ENCODE results near the gene MEX3A. TPM values are rescaled to one million over a fixed set of nuclear protein-coding genes. Genes with fewer than 3 reads are reported as not detected.
A peak's percentile ranks its signal among the peaks of the same experiment; 100 is the strongest.

The MEX3A gene
- total and polyA plus RNA-seq, 2 of the 8 experiments (the other 6 are each of a cell fraction or from before 2014, with no cell fraction given): 34.1 to 52.4 TPM

GRCh38 chr1:156052862-156053767 lies 29.1 kb downstream of the MEX3A start (continued):
- TF ChIP-seq CEBPB (IDR thresholded peaks at IDR 0.05; ENCODE audit: low read depth, low read length): no peak
- no peak for TF ChIP-seq CHD1 (IDR thresholded peaks at IDR 0.05; ENCODE audit: low read depth, low read length)
- TF ChIP-seq MAFK (IDR thresholded peaks at IDR 0.05; ENCODE audit: low read depth, low read length): no peak
- TF ChIP-seq CBX5 (IDR thresholded peaks at IDR 0.05; ENCODE audit: low read depth, low read length): no peak
- TF ChIP-seq SP2 (IDR thresholded peaks at IDR 0.05; ENCODE audit: low read length): no peak
- no peak for TF ChIP-seq KDM4A (IDR thresholded peaks at IDR 0.05; ENCODE audit: low read depth, low read length, severe bottlenecking)
- peak in 1 of 2 experiments; percentile 21; a peak in 1 of 3 replicates for TF ChIP-seq POLR2A (IDR thresholded peaks at IDR 0.05; ENCODE audit: control extremely low read depth in 1 of 2, low read depth in 2 of 2, low read length in 2 of 2)
- TF ChIP-seq HDAC6 (IDR thresholded peaks at IDR 0.05; ENCODE audit: low read depth, low read length): no peak
- TF ChIP-seq TBP (IDR thresholded peaks at IDR 0.05; ENCODE audit: low read depth, low read length): no peak; the same call in 1 of the 2 replicates
- TF ChIP-seq POLR2AphosphoS5 (IDR thresholded peaks at IDR 0.05; ENCODE audit: low read depth, low read length): no peak
- TF ChIP-seq BRCA1 (IDR thresholded peaks at IDR 0.05; ENCODE audit: low read depth, low read length): no peak
- no peak for TF ChIP-seq CHD2 (IDR thresholded peaks at IDR 0.05; ENCODE audit: low read length)
- no peak for TF ChIP-seq POU5F1 (IDR thresholded peaks at IDR 0.05; ENCODE audit: low read depth, low read length)
- no peak for TF ChIP-seq ZNF274 (IDR thresholded peaks at IDR 0.05; ENCODE audit: borderline replicate concordance, extremely low read depth, low read length)
- no peak for TF ChIP-seq BACH1 (IDR thresholded peaks at IDR 0.05; ENCODE audit: low read length)
- TF ChIP-seq SUZ12 (IDR thresholded peaks at IDR 0.05; ENCODE audit: low read length): no peak
- 0 out of 2 replicates have a peak, but pooled peaks have one; percentile 16 for TF ChIP-seq TAF1 (IDR thresholded peaks at IDR 0.05; ENCODE audit: low read depth, low read length)
- TF ChIP-seq E2F6 (IDR thresholded peaks at IDR 0.05): no peak
- TF ChIP-seq GABPA (IDR thresholded peaks at IDR 0.05; ENCODE audit: borderline replicate concordance, insufficient read depth, low read length): no peak
- TF ChIP-seq RNF2 (IDR thresholded peaks at IDR 0.05; ENCODE audit: borderline replicate concordance, low read depth, low read length, missing control alignments, poor library complexity, severe bottlenecking): no peak
- no peak for TF ChIP-seq EGR1 (IDR thresholded peaks at IDR 0.05; ENCODE audit: borderline replicate concordance, low read depth, low read length)
- TF ChIP-seq, protein P1, sequence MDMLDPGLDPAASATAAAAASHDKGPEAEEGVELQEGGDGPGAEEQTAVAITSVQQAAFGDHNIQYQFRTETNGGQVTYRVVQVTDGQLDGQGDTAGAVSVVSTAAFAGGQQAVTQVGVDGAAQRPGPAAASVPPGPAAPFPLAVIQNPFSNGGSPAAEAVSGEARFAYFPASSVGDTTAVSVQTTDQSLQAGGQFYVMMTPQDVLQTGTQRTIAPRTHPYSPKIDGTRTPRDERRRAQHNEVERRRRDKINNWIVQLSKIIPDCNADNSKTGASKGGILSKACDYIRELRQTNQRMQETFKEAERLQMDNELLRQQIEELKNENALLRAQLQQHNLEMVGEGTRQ (IDR thresholded peaks at IDR 0.05; ENCODE audit: low read length): no peak
- no peak; a peak in 2 of 4 replicates for TF ChIP-seq SIN3A (conservative IDR thresholded peaks at IDR 0.05 in 1 of 2, IDR thresholded peaks at IDR 0.05 in 1 of 2; ENCODE audit: low read depth in 1 of 2, low read length in 2 of 2)

All from H1 (cell line).